HG03060 (cell line): ENCODE results near the gene SLC25A13.

Experiments used
- ATAC-seq: cut with Tn5 transposase; IDR thresholded peaks from one replicate; pipeline ENCODE4 v1.9.1; 2021; ENCODE audit warnings: low read depth, moderate number of reproducible peaks; ENCODE audit not compliant: unreplicated experiment

Gene SLC25A13

DNA sequence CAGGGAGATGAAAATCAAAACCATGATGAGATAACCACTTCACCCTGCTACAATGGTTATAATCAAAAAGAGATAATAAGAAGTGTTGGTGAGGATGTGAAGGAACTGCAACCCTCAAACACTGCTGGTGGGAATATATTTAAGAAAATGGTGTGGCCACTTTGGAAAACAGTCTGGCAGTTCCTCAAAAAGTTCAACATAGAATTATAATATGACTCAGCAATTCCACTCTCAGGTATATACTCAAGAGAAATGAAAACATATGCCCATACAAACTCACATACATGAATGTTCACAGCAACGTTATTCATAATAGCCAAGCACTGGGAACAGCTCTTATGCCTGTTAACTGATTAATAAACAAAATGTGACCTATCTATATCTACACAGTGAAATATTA, 104.8 kb downstream of the SLC25A13 start:
- ATAC-seq: no peak

DNA sequence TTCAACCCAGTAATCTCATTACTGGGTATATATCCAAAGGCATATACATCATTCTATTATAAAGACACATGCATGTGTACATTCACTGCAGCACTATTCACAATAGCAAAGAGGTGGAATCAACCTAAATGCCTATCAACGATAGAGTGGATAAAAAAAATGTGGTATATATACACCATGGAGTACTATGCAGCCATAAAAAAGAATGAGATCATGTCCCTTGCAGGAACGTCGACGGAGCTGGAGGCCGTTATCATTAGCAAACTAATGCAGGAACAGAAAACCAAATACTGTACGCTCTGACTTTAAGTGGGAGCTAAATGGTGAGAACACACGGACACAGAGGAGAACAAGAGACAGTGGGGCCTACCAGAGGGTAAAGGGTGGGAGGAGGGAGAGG, 105.5 kb downstream of the SLC25A13 start:
- no peak for ATAC-seq

DNA sequence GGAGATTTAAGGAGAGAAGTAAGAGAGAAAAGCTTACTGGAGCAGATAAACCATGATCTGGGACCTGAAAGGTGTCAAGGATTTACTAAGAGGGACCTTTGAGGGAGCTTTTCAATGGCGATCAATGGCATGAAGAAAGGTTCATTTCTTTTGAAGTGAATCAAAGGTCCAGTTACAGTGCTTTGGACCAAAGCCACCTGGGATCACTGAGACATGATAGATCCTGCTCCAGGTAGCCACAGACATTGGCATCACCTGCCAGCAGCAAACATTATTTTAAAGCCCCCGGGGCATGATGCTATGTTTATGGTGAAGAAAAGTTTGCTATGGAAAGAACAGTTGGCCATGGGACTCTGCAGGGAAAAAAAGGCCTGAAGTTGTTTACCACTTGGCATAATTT, 109.4 kb downstream of the SLC25A13 start:
- ATAC-seq: no peak

DNA sequence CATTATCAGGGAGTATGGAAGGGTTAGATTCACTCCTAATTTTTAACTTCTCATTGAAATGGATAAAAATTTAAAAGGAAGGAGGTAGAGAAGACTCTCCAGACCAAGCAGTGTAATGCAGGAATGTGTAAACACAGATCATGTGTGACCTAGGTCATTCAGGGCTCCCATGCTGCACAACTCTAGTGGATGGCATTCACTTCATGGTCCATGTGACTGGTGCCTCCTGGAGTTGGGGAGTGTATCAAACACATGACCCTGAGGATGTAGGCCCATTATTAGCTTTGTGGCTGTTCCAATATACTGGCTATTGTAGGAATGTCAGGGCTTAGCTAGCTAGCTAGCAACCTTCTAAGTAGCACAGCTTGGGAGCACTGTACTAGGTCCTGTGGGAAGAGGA, 109.9 kb downstream of the SLC25A13 start:
- ATAC-seq: no peak

DNA sequence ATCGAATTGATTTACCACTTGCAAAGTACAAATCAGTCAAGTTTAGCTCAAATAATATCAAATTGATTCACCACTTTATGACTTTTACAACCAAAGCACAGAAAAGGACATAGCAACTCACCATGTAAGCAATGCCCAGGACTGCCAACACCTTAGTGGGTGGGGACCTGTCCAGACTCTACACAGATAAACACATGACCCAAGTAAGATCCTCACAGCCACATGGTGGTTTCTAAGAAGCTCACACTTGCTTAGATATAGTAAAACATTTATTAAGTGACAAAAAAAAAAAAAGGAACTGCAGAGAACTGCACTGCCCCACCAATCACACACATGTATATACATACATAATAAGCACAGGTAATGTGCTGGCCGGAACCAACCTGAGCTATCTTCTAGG, 116.2 kb downstream of the SLC25A13 start:
- no peak for ATAC-seq

DNA sequence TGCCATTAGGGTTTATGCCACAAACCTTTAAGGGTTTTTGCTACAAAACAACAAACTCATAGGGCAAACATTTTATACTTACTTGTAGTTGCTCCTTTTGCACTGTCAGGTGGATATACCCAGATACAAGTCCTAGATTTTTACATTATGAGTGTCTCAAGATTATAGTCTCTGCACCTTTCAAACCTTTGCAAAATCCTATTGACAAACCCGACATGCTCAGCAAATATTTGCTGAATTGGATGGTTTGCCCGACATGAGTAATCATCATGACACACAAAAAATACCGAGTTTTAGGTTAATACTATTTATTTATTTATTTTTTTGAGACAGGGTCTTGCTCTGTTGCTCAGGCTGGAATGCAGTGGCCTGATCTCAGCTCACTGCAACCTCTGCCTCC, 117.3 kb downstream of the SLC25A13 start:
- no peak for ATAC-seq

DNA sequence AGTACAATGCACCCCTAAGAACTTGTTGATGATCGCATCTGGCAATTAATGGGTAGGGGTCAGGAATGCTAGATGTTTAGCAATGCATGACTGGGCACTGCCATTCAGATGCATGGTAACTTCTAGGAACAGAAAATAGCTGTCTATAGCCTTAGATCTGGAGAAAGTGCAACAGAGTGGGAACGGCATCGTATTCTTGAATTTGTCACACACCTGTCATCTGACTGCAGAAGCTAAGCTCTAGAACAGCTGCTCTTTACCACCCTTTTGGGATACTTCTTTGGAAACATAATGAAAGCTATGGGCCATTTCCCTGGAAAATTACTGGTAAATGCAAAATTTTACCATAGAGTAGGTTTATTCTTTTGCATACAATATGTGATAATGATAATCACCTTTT, 118.1 kb downstream of the SLC25A13 start:
- ATAC-seq: no peak

DNA sequence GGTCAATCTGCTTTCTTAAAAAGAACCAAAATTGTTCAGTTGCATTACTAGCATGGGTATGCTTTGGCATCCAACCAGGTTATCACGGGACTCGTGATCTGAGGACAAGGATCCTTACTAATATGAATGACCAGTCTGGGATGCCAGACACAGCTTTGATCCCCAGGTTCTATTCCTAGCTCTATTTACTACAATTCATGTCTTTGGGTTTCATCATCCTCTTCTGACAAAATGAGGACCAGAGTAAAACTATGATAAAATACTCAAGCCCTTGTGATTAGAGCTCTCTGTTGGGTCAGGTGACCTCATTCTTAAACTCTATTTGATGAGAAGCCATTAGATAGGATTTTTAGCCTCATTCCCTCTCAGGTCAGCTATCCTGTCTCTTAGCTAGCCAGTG, 119.8 kb downstream of the SLC25A13 start:
- no peak for ATAC-seq

DNA sequence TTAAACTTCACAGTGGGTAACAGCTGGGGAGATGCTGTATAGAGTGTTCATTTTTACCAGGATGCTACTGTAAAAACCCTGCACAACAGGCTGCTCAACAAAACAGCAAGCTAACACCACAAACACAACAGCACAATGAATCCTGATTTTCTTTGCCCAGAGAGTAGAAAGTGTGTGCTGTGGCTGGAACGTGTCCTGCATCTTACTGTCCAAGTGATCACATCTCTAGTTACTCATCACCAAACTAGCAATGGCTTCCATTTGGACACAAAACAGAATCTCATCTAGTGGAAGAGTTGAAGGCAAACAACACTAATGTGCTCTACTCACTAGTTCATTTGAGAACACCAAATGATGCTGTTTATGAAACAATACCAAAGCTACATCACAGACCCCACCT, 121.2 kb downstream of the SLC25A13 start:
- no peak for ATAC-seq

DNA sequence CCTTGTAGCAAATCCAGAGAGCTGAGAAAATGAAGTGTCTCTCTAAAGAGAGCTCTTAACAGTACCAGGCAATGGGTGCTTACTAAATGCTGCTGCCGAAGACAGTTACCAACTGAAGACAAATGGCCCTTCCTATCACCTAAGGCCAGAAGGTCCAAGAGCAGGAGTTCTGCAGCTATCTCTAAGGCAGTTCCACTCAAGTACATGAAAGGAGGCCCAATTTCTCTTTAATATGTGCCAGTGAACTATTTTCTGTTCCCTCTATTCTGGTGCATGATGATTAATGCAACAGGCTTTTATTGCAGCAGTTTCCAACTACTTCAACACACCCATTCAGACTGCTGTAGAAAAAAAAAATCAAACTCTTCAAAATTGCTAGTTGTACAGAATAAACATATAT, 122.5 kb downstream of the SLC25A13 start:
- ATAC-seq: no peak

DNA sequence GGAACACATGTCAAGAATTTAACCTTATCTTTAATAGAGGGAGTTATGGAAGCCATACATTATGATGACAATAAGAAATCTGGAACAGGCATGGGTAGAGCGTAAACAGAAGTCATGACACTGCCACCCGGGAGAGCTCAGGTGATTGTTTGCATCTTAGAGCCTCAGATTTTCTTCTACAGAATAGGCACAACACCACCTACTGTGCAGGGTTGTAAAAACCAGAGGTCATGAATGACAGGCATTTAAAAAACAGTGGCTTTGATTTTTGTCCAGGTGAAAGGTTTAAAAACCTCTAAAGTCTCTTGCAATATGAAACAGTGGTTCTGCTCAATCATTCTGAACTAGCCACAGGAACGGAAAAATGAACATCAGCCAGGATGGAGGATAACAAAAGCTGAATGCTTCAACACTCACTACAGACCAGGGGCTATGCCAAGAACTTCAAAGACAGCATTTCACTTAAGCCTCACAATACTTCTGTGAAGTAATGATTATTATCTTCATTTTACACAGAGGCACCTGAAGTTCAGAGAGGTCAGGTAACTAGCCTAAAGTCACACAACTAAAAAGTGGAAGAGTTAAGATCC, 123.8 kb downstream of the SLC25A13 start:
- no peak for ATAC-seq

DNA sequence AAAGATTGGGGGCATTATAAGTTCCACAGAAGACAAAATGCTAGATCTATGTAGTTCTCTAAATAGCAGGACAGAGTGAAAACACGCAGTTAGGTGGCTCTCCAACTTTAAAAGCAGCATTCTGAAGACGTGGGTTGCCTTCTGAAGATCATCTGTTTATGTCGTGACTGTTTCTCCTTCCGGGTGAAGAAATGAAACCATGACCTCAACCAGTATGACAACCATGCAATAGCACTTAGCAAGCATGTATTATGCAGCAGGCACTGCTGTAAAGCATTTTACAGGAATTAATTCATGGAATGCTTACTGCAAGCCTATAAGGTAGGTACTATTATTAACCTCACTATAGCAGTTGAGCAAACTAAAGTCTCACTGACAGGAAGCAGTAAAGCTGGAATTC, 125.2 kb downstream of the SLC25A13 start:
- ATAC-seq: no peak

DNA sequence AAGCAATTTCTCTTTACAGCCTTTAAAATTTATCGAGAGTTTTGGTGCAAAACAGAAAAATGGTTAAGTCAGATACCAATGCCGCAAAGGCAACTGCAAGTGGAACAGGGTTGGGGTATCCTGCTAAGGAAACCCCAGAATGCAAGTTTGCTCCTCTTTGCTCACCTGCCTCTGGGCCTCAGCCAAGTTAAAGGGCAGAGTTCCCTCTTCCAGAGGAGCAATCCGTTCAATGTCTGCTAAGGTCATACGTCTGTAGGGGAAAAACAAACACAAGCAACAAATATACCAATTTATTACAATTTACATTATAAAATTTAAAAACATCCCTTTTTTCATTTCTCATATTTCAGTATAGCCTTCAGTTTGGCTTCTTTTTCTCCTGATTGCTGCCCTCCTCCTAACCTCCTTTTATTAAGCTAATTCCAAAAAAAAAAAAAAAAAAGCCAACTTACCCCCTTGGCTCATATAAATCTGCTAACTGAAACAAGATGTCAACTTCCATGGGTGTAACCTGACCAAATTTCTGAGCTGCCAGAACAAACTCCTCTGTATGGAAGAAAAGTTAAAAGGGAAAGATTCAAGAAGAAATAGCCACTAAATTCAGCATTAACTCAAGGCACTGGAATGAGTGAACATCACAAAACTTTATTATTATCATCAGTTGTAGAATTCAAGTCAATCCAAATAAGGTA, 132.6 kb downstream of the SLC25A13 start:
- no peak for ATAC-seq

DNA sequence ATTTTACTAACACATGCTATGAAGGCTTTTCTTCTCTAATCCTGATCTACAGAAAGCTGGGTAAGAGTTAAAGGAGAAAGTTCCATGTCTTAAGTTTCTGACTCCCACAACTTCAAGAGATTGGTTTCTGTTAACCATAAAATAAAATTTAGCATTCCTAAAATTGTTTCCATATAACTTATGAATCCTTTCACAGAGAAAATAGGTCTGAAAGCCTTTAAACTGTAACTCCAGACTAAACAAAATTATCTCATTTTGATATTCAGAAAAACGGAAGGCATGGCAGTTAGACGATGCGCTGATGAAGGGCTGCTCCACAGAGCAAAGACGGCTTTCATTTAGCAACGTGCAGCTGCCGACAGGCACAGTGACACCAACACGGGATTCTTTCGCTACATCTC, 133.3 kb downstream of the SLC25A13 start:
- ATAC-seq: no peak

DNA sequence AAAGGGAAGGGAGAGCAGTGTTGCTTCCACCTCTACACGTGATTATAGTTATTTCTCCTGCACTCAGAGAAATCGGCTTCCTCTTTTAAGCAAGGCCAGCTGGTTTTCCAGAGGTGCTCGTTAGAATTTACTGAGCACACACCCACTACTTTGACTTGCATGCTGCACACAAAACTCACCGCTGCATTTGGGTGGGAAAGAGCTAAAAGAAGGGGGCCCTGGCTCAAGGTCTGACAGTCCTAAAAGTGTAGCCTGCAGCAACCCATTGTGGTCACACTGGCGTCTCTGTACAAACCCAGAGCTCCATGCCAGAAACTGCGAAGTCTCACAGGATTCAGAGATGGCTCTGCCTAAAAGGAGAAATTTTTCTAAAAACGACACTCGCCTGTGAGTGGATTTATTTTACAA, 133.7 kb downstream of the SLC25A13 start:
- ATAC-seq: no peak

DNA sequence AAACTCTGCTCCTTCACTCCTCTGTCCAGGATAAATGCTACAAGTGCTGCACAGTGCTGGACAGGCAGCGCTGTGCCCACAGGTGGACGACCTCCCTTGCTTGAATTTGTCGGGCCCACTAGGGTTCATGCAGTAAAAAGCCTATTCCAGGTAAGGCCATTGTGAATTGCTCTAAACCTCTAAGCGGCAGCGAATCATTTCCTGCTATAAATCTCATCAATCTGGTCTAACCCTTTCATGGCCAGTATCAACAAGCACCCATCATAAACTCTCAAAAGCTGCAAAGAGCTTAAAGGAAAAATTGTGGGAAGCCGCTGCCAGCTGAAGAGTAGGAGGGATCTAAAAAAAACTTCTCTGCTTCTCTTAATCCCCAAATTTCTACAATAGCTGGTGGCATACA, 134.2 kb downstream of the SLC25A13 start:
- ATAC-seq: no peak

DNA sequence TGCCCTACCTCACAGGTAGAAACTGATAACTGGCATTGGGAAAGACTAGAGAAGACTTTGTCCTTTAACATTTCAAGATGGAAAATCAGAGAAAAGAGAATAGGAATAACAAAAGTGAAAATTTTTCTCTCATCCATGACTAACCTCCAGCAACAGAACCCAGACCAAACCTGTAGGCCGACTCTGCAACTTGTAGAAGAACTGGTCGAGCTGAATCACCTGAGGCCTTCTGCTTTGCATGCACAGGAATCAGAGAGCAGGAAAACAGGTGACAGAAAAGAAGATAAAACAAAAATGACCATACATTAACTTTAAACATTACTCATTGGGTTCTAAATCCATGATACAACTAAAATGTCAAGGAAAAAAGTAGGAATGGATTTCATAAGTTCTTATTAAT, 137.1 kb downstream of the SLC25A13 start:
- ATAC-seq: no peak

DNA sequence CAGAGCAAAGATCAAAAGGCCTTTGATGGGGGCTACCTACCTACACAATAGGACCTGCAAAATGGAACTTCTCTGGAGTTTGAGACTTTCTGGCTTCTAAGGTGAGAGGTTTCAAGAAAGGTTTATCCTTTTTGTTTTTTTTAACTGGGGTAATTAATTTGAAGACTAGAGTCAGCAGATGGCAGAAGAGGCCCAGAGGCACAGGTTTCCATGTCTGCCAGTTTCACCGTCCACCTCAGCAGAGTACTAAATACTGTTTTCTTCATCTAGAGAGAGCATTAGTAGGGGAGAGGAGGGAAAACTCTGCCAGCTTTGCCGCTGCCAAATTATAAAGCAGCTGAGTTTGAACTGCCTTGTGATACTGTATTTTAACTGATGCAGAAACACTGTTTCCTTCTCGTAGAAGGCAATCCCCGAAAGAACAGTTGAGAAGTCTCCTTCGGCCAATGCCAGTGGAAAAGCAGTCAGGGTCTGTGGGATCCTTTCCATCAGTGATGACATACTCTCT, 138.7 kb downstream of the SLC25A13 start:
- no peak for ATAC-seq

DNA sequence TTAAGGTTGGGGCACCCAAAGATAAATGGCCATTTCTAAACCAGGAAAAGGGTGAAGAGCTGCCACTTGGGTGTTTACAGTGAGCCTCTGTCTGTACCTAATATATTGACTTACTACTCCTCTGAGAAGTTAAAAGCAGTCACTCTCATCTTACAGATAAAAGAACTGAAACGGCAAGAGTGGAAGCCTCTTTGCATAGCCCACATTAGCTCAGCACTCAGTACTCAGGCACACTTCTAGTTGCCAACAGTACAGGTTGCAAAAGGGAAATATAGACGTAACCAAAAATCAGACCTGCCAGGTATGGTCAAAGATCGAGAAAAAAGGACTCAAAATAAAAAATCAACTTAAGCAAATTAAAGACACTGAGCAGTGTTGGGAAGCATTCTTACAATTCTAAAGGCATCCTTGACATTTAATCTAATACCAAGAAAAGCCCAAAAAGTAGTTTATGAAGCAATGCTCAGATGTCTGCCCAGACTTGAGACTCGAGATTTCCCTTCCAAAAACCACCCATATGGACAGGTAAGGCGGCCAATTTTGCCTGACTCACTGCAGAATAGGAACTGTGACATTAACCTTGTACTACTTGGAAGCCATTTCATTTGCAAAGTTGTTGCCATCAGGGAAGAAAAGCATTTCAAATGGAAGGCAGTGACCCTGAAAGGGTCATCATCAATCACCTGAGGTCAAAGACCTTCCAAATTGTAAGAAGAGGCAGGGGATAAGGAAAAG, 139.3 kb downstream of the SLC25A13 start:
- ATAC-seq: peak; percentile 46

DNA sequence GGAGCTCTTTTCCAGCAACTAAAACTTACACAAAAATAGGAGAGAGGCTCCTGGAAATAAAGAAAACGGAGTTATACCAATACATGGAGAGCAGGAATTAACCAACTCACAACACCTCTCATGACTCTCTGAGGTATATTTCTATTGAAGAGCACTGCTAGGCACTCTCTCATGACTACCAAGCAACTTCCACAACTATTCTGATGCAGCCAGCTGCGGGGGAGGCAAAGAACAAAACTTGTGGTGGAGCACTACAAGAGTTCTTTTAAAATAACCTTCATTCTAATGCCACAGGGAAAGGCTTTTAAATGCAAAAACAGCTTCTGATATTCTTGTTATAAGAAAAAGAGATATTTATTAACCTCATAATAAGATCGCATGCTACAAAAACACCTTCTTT, 140.7 kb downstream of the SLC25A13 start:
- ATAC-seq: no peak

DNA sequence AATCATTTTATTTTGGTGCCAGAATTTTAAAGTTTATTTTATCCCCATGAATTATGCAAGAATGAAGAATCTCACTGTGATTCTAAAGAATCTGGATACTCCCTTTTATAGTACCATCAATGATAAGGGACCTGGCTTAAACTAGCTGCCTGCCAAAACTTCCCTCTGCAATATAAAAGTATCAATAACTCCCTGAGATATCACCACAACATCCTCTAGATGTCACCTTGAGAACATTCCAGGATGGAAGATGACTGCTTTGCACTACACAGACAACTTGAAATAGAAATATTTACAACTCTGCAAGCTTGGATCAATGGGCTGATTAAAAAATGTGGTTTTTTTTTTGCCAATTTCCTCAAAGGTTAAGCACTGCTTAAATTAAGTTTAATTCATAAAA, 142.1 kb downstream of the SLC25A13 start:
- no peak for ATAC-seq

DNA sequence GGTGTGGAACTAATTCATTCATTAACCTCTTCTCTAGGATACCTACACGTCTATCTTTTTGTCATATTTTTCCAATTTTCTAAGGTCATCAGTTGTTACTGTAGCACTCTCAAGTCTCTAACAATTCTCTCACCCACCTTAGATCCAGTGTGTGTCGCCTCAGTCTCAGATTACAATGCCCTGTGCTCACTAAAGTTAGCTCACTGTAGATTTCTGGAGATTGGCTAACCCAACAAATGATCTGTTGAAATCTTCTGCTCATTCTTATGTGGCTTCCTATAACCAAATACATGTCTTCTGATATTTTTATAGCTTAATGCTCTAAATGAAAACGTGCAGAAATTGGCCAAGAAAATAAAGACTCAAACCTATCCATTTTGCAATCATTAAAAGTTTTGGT, 142.6 kb downstream of the SLC25A13 start:
- no peak for ATAC-seq
